ENCODE data around the gene OBSCN. TPM values are rescaled to one million over a fixed set of nuclear protein-coding genes. Genes with fewer than 3 reads are reported as not detected.

Gene OBSCN
- total and polyA plus RNA-seq, 2 of the 13 experiments (the other 11 are each of a cell fraction or from before 2014, with no cell fraction given), result 0.20 TPM

DNA sequence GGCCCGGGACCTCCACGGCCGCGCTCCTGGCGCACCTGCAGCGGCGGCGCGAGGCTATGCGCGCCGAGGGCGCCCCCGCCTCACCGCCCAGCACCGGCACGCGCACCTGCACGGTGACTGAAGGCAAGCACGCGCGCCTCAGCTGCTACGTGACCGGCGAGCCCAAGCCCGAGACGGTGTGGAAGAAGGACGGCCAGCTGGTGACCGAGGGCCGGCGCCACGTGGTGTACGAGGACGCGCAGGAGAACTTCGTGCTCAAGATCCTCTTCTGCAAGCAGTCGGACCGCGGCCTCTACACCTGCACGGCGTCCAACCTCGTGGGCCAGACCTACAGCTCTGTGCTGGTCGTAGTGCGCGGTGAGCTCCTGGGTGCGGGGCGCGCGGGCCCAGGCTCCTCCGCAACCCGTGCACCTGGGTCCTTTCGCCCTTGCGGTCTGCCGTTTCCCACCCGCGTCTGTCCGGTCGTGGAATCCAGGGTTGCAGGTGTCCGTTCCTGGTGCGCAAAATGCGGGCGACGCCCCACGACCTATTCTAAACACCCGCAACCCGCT is 4.6 kb downstream of the OBSCN start (continued):
- TF ChIP-seq, protein P1, sequence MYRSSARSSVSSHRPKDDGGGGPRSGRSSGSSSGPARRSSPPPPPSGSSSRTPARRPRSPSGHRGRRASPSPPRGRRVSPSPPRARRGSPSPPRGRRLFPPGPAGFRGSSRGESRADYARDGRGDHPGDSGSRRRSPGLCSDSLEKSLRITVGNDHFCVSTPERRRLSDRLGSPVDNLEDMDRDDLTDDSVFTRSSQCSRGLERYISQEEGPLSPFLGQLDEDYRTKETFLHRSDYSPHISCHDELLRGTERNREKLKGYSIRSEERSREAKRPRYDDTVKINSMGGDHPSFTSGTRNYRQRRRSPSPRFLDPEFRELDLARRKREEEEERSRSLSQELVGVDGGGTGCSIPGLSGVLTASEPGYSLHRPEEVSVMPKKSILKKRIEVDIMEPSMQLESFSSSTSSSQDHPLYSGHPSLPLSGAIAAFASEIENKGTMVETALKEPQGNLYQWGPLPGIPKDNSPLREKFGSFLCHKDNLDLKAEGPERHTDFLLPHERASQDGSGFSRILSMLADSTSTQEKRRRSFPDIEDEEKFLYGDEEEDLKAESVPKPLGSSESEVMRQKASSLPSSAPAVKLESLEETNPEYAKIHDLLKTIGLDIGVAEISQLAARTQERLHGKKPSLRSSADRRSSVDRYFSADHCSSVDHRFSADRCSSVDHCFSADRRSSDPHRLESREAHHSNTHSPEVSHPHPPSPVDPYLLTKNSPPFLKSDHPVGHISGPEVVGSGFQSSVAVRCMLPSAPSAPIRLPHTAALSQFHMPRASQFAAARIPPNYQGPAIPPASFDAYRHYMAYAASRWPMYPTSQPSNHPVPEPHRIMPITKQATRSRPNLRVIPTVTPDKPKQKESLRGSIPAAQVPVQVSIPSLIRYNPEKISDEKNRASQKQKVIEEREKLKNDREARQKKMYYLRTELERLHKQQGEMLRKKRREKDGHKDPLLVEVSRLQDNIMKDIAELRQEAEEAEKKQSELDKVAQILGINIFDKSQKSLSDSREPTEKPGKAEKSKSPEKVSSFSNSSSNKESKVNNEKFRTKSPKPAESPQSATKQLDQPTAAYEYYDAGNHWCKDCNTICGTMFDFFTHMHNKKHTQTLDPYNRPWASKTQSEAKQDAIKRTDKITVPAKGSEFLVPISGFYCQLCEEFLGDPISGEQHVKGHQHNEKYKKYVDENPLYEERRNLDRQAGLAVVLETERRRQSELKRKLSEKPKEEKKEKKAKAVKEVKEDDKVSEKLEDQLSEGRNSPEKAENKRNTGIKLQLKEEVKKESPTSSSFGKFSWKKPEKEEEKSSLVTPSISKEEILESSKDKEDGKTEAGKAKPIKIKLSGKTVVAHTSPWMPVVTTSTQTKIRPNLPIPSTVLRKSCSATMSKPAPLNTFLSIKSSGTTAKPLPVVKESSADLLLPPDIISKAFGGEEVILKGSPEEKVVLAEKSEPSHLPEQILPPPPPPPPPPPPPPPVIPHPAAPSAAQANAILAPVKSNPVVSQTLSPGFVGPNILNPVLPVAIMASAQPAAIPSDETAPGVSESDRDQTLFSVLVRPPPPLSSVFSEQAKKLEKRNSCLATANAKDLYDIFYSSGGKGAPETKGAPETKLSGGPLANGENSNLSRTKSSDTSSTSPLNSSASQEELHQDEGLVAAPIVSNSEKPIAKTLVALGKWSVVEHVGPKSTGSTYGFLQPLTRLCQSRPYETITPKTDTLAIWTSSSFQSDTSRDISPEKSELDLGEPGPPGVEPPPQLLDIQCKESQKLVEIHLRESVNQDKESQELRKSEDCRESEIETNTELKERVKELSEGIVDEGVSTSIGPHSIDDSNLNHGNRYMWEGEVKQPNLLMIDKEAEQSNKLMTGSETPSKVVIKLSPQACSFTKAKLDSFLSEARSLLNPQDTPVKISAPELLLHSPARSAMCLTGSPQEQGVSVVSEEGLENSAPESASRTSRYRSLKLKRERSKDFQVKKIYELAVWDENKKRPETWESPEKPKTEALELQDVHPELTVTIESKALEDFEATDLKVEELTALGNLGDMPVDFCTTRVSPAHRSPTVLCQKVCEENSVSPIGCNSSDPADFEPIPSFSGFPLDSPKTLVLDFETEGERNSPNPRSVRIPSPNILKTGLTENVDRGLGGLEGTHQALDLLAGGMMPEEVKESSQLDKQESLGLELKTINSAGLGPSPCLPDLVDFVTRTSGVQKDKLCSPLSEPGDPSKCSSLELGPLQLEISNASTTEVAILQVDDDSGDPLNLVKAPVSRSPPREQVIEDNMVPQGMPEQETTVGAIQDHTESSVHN (CRISPR knock-in tag; IDR thresholded peaks at IDR 0.05), result no peak
- TF ChIP-seq RBM39 (IDR thresholded peaks at IDR 0.05; ENCODE audit: low read depth, low read length, poor library complexity, severe bottlenecking) (no peak), KDM6A (CRISPR knock-in tag; IDR thresholded peaks at IDR 0.05; ENCODE audit: low read depth) (no peak), ZNF766 (CRISPR knock-in tag; IDR thresholded peaks at IDR 0.05; ENCODE audit: borderline replicate concordance) (no peak), SPEN (CRISPR knock-in tag; IDR thresholded peaks at IDR 0.05; ENCODE audit: low read depth) (no peak), ZNF761 (CRISPR knock-in tag; conservative IDR thresholded peaks at IDR 0.05) (no peak)
